ENCODE measurements around the gene CD274. TPM values are rescaled to one million over a fixed set of nuclear protein-coding genes. Genes with fewer than 3 reads are reported as not detected.

The CD274 gene
- total and polyA plus RNA-seq, 10 of the 15 experiments (the other 5 are each of a cell fraction or from before 2014, with no cell fraction given): 9.4 to 128 (median 24.6) TPM

DNA sequence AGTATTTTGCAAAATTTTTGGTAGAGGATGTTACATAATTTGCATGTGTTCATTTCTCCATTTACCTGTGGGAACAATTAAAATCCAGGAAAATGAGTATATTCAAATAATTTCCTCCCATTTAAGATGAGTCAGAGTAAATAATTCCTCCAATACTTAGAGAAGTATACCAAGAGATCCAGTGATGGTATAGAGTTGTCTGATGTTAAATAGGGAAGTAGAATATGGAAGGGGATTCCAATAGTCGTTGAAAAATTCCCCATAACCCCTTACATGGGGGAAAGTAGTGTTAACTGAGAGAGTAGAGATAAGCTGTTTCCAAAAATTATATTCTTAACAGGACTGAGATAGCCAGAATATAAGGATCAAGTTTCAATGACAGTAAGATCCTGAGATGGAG, 15.7 kb downstream of the CD274 start:
- H3K9me3 ChIP-seq (replicated peaks; ENCODE audit: control insufficient read depth, insufficient read depth, low read length): no peaks in the 10 kb centered on the region; the same call in 2 of the 3 replicates
- ChIA-PET SMC1A (ENCODE audit: uncharacterized antibody, unreplicated experiment) (interaction anchor here (0.7 to 8.4 kb wide), 17 partner anchors 11 to 134 kb away, joined by 3 to 74 read pairs (median 4); partner anchors contain the start of genes CD274 and PDCD1LG2), RAD21 (ENCODE audit: unreplicated experiment) (interaction anchor here (0.7 to 2.2 kb wide), 7 partner anchors 11 to 88 kb away, joined by 3 to 7 read pairs (median 4); partner anchors contain the start of gene CD274), CTCF (interaction anchor here (1.3 to 3.1 kb wide), 2 partner anchors 124 to 135 kb away, joined by 3 to 11 read pairs; no protein-coding TSS in a partner anchor), POLR2A (interaction anchor here (1.1 to 1.4 kb wide), 3 partner anchors 8 to 51 kb away, joined by 3 to 4 read pairs (median 3); partner anchors contain the start of gene PLGRKT)
- 0% methylated on average over 1 of the region's 1 CpG for WGBS (ENCODE audit: insufficient coverage, insufficient replicate concordance, low lambda C conversion rate, missing lambda C conversion rate)
- H3K9ac ChIP-seq (ENCODE audit: control insufficient read depth, insufficient read depth, low read length): no peak overlapping the region
- BruUV-seq (replicated peaks): no TSS peak
- H3K27me3 ChIP-seq (replicated peaks in 1 of 2; ENCODE audit: control insufficient read depth in 2 of 2, insufficient read depth in 2 of 2, low read length in 1 of 2): no peaks in the 10 kb centered on the region
- no peak for FAIRE-seq
- no peak for ATAC-seq
- DNase-seq (ENCODE audit: low read depth, low spot score): no peak
- TF ChIP-seq HDAC2 (IDR thresholded peaks at IDR 0.05) (no peak), ATF7 (IDR thresholded peaks at IDR 0.05; ENCODE audit: low read depth) (no peak), ZNF217 (IDR thresholded peaks at IDR 0.05) (no peak), NFYA (IDR thresholded peaks at IDR 0.05; ENCODE audit: borderline replicate concordance, low read depth, low read length) (no peak), FOS (IDR thresholded peaks at IDR 0.05; ENCODE audit: borderline replicate concordance, extremely low read depth, insufficient read length) (no peak), PML (IDR thresholded peaks at IDR 0.05; ENCODE audit: low read length) (no peak), TCF12 (IDR thresholded peaks at IDR 0.05; ENCODE audit: low read depth, low read length) (no peak), TAF1 (IDR thresholded peaks at IDR 0.05; ENCODE audit: borderline replicate concordance, low read depth, low read length) (no peak), ZSCAN29 (IDR thresholded peaks at IDR 0.05) (no peak), CREB1 (IDR thresholded peaks at IDR 0.05; ENCODE audit: low read depth) (no peak), POLR2AphosphoS2 (IDR thresholded peaks at IDR 0.05; ENCODE audit: low read depth, low read length) (no peak)
- TF ChIP-seq, protein P1, sequence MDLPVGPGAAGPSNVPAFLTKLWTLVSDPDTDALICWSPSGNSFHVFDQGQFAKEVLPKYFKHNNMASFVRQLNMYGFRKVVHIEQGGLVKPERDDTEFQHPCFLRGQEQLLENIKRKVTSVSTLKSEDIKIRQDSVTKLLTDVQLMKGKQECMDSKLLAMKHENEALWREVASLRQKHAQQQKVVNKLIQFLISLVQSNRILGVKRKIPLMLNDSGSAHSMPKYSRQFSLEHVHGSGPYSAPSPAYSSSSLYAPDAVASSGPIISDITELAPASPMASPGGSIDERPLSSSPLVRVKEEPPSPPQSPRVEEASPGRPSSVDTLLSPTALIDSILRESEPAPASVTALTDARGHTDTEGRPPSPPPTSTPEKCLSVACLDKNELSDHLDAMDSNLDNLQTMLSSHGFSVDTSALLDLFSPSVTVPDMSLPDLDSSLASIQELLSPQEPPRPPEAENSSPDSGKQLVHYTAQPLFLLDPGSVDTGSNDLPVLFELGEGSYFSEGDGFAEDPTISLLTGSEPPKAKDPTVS (IDR thresholded peaks at IDR 0.05; ENCODE audit: low read depth, low read length): no peak
- TF ChIP-seq, protein P2, sequence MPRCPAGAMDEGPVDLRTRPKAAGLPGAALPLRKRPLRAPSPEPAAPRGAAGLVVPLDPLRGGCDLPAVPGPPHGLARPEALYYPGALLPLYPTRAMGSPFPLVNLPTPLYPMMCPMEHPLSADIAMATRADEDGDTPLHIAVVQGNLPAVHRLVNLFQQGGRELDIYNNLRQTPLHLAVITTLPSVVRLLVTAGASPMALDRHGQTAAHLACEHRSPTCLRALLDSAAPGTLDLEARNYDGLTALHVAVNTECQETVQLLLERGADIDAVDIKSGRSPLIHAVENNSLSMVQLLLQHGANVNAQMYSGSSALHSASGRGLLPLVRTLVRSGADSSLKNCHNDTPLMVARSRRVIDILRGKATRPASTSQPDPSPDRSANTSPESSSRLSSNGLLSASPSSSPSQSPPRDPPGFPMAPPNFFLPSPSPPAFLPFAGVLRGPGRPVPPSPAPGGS (IDR thresholded peaks at IDR 0.05; ENCODE audit: borderline replicate concordance, insufficient read depth, low read depth, low read length, poor library complexity, severe bottlenecking): no peak
- TF ChIP-seq, protein P3, sequence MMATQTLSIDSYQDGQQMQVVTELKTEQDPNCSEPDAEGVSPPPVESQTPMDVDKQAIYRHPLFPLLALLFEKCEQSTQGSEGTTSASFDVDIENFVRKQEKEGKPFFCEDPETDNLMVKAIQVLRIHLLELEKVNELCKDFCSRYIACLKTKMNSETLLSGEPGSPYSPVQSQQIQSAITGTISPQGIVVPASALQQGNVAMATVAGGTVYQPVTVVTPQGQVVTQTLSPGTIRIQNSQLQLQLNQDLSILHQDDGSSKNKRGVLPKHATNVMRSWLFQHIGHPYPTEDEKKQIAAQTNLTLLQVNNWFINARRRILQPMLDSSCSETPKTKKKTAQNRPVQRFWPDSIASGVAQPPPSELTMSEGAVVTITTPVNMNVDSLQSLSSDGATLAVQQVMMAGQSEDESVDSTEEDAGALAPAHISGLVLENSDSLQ (IDR thresholded peaks at IDR 0.05): no peak
- TF ChIP-seq, protein P4, sequence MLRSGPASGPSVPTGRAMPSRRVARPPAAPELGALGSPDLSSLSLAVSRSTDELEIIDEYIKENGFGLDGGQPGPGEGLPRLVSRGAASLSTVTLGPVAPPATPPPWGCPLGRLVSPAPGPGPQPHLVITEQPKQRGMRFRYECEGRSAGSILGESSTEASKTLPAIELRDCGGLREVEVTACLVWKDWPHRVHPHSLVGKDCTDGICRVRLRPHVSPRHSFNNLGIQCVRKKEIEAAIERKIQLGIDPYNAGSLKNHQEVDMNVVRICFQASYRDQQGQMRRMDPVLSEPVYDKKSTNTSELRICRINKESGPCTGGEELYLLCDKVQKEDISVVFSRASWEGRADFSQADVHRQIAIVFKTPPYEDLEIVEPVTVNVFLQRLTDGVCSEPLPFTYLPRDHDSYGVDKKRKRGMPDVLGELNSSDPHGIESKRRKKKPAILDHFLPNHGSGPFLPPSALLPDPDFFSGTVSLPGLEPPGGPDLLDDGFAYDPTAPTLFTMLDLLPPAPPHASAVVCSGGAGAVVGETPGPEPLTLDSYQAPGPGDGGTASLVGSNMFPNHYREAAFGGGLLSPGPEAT (IDR thresholded peaks at IDR 0.05; ENCODE audit: low read depth): no peak
- H3K4me2 ChIP-seq (ENCODE audit: control insufficient read depth, insufficient read depth): peak overlapping the region; percentile 12; the same call in 1 of the 2 replicates
- in situ Hi-C loops (cut with MboI): no loop called here
- peaks cover 26% of the 10 kb centered on the region for H3K4me1 ChIP-seq (ENCODE audit: control insufficient read depth, insufficient read depth, low read length)
- H3K36me3 ChIP-seq (ENCODE audit: control insufficient read depth in 2 of 2, insufficient read depth in 2 of 2, low read length in 1 of 2): peaks cover 16 to 28% of the 10 kb centered on the region in 2 experiments
- H3K4me3 ChIP-seq: no peak overlapping the region
- peaks cover 20% of the 10 kb centered on the region for H3K79me2 ChIP-seq (ENCODE audit: control insufficient read depth, insufficient read depth, low read length)
- intact Hi-C loops (cut with micrococcal nuclease; ENCODE audit: unreplicated experiment): no loop called here
- no peak overlapping the region for H2AFZ ChIP-seq (ENCODE audit: control insufficient read depth, low read depth, low read length)
- peak overlapping the region; percentile 18; the same call in 1 of the 2 replicates for H3K27ac ChIP-seq (ENCODE audit: control insufficient read depth, insufficient read depth)
- no peaks in the 10 kb centered on the region for H4K20me1 ChIP-seq (ENCODE audit: control insufficient read depth, insufficient read depth)

All from GM12878 (cell line).